Right lung (tissue), 5 donors: ENCODE data around the gene RGS7. TPM values are rescaled to one million over a fixed set of nuclear protein-coding genes. Genes with fewer than 3 reads are reported as not detected.

Source experiments
- polyA plus RNA-seq, 5 donors: library from polyadenylated mRNA; unstranded; fragments of 120-200 nt; gene quantifications; one replicate each; pipeline versions ENCODE4 v1.2.1 to v1.2.3, GENCODE V29; 2013; ENCODE audit warnings: inconsistent platforms in 1 of 5, low replicate concordance in 1 of 5; ENCODE audit not compliant: insufficient read length in 5 of 5, insufficient read depth in 1 of 5

RGS7 gene
- polyA plus RNA-seq, 5 donors: 0.18 to 0.50 (median 0.24) TPM

Other genes starting within 250 kb of the RGS7 start
- 10 to 100 TPM; 51.9 to 65.7 (median 52.3) TPM for gene FH, start 162.6 kb upstream of the RGS7 start, polyA plus RNA-seq
- gene KMO, start 175.2 kb upstream of the RGS7 start, polyA plus RNA-seq: under 1 TPM; 0.29 to 0.98 (median 0.61) TPM